OCI-M2 (cell line): Measurements from ENCODE around the gene NEURL3.
"Not testable (repeated sequence)": the region's sequence is repeated elsewhere in the genome, so short reads cannot be mapped to it uniquely, and the experiment has no call there.

Experiments
- DNase-seq: peaks from one replicate; lab custom pipeline; 2025; ENCODE audit not compliant: unreplicated experiment; lab: John Stamatoyannopoulos, UW

The NEURL3 gene

DNA sequence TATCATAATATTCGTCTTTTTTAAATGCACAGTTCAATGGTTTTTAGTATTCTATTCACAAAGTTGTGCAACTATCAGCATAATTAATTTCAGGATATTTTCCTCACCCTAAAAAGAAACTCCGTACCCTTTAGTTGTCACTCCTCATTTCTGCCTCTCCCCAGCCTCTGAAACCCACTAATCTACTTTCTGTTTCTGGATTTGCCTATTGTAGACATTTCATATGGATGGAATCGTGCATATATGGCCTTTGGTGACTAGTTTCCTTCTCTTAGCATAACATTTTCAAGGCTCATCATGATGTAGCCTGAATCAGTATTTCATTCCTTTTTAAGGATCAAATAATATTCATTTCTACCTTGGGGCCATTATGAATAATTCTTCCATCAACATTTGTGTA, 18.5 kb downstream of the NEURL3 start:
- no peak for DNase-seq

DNA sequence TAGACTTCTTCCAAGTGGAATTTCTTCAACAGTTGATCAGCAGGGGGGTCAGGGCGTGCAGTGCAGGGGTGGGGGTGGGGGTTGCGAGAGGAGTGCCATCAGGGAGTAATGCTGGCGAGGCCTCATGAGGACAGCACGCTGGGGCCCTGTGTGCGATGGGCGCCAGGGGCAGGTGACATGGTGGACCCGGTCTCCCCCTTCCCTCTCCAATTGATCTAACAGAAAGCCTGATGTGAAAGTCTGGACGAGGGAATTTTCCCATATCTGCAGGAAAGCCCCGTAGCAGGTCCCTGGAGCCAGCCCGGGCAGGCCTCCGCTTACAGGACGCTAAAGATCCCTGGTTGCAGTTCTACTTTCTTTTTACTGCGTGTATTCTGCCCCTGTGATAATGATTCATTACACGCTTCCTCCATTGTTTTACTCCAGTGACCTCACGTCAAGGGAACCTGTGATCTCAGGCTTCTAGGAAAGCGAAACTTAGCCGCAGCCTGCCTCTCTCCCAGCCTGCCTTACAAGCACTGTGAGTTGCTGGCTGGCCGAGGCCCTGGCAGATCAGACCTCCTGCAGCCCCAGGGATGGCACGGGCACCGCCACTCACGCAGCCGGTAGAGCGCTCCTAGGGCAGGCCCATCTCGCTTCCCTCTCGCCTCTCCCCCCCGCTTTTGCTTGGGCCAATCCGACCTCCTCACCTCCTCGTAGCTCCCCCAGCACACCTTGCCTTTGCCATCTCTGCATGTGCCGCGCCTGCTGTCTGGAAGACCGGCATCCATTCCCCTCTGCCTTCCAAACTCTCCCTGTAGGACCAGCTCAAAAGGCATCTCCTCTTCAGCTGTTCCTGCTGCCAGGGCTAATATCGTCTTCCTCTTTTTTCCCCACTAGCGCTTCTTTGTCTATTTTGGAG, 19.2 kb downstream of the NEURL3 start:
- no peak for DNase-seq

DNA sequence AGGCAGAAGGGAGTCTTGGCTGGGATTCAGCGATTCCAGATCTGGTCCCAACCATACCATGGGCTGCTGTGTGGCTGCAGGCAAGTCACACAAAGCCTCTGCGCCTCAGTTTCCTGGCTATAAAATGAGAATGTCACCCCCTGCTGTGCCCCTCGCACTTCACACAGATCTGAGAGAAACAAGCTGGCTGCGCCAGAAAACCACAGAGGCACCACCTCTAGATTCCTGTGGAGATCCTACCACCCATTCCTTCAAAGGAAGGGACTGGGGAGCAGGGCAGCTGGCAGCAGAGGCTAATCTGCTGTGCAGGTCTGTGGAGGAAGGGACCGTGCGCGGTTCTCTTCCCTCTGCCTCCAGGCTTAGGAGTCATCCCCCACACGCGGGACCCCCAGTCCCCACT, 19.8 kb downstream of the NEURL3 start:
- no peak for DNase-seq

DNA sequence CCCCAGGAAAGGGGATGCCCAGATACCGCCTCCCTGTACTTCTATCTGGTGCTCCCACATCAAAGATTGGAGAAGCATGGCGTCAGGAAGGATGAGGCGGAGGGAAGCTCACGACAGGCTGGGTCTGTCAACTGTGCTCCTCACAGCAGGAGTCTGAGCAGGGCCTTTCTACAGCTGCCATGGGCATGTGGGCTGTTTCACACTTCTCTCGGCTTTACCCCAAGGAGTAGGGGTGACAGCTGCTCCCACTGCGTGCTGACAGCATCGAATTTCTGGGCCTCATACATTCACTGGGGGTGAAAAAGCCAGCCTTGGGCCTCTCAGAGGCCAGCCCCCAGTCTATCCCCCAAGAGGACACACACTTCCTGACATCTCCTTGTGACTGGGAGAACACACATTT, 21.1 kb downstream of the NEURL3 start:
- DNase-seq: no peak

DNA sequence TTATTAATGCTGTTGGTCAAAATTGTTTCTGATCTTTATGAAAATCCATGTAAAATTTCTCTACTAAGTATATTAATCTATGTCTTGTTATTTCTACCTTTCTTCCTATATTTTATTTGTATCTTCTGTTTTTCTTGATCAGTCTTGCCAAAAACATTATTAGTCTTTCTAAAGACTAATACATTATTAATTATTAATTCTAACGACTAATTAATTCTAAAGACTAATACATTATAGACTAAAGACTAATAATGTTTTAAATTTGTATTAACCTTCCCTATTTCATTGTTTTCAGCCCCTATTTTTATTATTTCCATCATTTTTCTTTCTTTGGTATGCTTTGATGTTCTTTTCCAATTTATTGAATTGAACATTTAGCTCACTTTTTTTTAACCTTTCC, 27.7 kb downstream of the NEURL3 start:
- no peak for DNase-seq

DNA sequence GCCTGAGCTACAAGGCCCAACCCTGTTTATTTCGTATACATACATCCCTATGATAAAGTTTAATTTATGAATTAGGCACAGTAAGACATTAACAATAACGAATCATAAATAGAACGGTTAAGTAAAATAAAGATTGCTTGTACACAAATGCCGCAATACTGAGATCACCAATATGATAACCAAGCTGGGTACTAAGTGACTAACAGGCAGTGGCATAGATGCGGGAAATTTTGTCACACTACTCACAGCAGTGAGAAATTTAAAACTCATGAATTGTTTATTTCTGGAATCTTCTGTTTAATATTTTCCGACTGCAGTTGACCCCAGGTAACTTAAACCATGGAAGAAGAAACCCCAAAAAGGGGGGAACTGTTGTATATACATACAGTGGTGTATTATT, 33.4 kb downstream of the NEURL3 start:
- DNase-seq: no peak

DNA sequence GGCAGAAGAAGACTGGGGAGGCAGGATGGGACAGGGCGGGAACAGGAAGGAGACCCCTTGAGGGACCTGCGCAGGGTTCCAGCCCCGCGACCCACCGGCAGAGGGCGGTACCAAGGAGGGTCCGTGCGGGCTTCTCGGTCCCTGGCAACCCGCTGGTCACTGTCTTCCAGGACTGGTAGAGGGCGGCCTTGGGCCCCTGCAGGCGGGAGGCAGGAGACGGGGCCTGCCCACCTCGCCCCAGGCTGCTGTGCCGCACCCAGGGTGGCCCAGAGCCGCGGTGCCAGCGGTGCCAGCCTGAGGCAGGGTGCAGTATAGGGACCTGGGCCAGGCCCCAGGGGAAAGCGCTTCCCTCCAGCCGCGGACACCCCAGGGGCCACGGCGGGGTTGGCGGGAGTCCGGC, 34.5 kb downstream of the NEURL3 start:
- no peak for DNase-seq

DNA sequence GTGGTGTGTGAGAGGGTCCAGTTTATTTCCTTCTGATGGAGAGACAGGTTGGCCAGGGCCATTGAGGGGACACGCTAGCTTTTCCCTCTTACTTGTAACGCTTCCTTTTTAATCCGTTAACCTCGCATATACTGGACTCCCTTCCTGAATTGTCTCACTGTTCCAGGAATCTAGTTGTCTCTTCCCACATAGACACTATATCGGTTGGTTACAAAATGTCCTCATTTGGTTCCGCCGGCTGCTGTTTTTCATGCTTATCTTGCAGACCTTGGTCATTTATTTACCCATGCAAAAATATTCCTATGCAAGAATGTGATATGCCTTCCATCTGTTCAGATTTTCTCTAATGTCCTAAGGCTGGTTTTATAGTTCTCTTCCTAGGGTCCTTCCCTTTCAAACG, 35.0 kb downstream of the NEURL3 start:
- no peak for DNase-seq

DNA sequence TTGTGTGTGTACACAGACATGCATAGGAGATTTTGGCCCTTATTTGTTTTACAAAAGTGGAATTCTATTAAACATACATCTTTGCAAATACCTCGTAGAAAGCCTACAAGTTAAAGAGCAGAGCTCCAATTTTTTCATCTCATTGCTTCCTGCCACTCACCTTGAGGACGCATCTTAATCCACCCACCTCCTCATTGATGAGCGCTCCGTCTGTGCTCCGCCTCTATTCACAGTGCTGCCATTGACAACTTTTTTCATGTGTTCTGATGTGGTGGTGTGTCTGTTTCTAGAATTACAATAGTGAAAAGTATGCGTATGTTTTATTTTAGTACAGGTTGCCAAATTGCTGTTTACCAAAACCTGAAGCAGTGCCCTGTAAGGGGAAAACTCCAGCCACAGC, 36.3 kb downstream of the NEURL3 start:
- DNase-seq: no peak

DNA sequence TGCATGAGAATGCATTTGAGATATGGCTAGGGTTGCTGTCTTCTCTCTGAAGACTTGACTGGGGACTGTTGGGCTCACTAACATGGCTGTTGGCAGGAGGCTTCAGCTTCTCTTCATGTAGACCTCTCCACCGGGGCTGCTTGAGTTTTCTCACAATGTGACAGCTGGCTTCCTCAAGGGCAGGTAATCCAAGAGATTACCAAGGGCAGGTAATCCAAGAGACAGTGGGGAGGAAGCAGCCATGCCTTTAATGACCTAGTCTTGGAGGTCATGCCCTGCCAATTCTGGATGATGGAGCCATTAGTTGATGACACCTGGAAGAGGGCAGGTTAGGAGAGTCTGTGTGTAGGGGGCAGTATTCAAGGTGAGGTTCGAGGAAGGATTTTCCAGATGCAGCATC, 40.5 kb downstream of the NEURL3 start:
- DNase-seq: no peak

DNA sequence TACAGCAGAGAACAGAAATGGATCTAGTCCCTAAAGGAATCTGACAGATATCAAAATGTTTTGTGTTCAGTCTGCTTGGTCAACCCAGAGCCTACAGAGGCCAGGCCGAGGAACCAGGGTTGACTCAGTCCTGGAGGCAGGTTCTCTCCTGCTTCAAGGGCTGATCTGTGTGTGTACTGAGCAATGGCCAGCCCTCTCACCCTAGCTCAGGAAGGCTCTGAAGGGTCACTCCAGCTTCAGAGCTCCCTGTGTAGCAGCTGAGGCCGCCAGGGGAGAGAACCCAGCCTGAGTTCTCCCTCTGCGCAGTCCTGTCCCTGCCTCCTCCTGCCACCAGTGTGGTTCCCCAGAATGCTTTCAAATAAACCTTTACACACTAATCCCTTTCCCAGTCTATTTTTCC, 41.1 kb downstream of the NEURL3 start:
- no peak for DNase-seq

DNA sequence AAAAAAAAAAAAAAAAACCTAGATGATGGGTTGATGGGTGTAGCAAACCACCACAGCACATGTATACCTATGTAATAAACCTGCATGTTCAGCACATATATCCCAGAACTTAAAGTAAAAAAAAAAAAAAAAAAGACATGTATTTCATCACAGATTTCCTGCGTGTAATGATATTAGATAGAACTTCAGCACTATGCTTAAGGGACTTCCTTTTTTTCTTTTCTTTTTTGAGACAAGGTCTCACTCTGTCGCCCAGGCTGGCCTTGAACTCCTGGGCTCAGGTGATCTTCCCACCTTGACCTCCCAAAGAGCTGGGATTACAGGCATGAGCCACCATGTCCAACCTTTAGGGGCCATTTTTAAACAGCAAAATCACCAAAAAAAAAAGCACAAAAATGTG, 42.0 kb downstream of the NEURL3 start:
- DNase-seq: no peak

DNA sequence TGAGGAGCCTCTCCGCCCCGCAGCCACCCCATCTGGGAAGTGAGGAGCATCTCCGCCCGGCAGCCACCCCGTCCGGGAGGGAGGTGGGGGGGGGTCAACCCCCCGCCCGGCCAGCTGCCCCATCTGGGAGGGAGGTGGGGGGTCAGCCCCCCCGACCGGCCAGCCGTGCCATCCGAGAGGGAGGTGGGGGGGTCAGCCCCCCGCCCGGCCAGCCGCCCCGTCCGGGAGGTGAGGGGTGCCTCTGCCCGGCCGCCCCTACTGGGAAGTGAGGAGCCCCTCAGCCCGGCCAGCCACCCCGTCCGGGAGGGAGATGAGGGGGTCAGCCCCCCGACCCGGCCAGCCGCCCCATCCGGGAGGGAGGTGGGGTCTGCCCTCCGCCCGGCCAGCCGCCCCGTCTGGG, 43.5 kb downstream of the NEURL3 start:
- not testable (repeated sequence) for DNase-seq

DNA sequence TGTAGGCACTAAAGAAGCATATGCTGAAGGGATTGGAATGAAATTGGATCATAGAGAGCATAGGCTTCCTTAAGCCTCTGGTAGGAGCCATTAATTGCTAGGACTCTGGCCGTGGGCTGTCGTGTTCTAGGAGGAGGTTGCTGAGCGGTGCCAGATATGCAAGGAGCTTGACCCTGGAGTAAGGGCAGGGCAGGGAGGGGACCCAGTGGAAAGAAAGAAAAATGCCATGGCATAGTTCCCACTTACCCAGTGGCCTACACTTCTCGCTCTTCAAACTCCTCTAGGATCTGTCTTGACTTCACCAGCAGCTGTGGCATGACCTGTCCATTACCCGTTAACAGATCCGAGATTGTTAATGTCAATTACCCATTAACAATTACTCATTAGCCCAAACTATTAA, 53.1 kb downstream of the NEURL3 start:
- no peak for DNase-seq

DNA sequence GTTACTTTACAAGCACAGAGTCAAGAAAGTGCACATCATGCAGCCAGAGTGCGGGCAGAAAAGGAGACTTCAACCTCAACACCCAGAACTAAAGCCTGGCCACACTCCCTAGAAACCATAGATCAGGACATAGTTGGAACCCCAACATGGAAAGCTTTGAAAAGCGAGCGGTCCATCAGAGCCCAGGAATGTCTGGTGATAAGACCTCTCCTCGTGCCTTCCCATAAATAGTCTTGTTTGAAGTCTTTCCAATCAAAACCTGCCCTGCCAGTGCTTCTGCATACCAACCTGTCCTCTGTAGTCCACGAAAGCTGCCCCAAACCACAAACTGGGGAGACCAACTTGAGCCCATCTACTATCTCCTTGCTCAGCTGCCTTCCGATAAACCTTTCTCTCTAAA, 55.5 kb downstream of the NEURL3 start:
- DNase-seq: no peak

DNA sequence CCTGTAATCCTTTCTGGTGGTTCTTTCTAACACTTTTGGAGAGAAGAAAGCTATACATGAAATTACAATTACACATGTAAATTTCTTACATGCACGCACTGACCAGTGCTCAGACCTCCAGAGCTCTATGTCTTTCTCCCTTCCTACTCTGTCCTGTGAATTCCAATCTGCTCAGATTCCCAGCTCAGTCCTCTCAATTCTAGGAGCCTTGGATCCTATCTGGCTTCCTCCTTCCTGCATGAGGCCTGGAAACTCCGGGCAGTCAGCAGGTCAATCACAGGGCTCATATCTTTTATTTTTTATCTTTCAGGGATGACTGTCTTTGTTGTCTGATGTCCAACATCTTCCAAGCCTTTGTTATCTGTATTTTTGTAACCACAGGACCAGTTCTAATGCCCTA, 56.0 kb downstream of the NEURL3 start:
- DNase-seq: no peak

DNA sequence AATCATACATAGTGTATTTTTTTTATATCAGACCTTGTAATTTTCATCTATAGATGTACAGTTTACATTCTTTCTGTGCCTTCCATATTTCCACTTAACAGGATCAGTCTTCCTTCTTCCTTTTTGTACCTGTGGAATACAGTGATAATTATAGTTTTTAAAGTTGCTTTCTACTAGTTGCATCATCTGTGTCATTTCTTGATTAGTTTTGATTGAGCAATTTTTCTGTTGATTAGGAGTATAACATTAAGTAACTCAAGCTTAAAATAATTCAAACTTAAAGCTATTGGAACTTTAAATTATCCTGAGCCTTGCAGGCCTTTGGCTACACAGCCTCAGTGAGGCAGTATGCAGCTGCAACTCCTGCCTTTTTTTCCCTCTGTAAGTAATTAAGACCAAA, 57.4 kb downstream of the NEURL3 start:
- DNase-seq: no peak
